ENCODE measurements around the gene CEBPB. TPM values are rescaled to one million over a fixed set of nuclear protein-coding genes. Genes with fewer than 3 reads are reported as not detected.

The CEBPB gene
- total RNA-seq, 1 experiment from 2014 or later = 183 TPM

GRCh38 chr20:50145566-50145965 lies 45.1 kb upstream of the CEBPB start:
- H3K4me3 Mint-ChIP-seq (ENCODE audit: unreplicated experiment) = no peak overlapping the region
- peaks cover 86% of the 10 kb centered on the region for H3K36me3 Mint-ChIP-seq (ENCODE audit: insufficient read depth, unreplicated experiment)
- TF ChIP-seq, protein P1, sequence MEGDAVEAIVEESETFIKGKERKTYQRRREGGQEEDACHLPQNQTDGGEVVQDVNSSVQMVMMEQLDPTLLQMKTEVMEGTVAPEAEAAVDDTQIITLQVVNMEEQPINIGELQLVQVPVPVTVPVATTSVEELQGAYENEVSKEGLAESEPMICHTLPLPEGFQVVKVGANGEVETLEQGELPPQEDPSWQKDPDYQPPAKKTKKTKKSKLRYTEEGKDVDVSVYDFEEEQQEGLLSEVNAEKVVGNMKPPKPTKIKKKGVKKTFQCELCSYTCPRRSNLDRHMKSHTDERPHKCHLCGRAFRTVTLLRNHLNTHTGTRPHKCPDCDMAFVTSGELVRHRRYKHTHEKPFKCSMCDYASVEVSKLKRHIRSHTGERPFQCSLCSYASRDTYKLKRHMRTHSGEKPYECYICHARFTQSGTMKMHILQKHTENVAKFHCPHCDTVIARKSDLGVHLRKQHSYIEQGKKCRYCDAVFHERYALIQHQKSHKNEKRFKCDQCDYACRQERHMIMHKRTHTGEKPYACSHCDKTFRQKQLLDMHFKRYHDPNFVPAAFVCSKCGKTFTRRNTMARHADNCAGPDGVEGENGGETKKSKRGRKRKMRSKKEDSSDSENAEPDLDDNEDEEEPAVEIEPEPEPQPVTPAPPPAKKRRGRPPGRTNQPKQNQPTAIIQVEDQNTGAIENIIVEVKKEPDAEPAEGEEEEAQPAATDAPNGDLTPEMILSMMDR (IDR thresholded peaks at IDR 0.05; ENCODE audit: insufficient read depth in 1 of 2, low read depth in 1 of 2, low read length in 1 of 2, severe bottlenecking in 1 of 2, unreplicated experiment in 1 of 2) = no peak
- no peaks in the 10 kb centered on the region for H3K9me3 Mint-ChIP-seq (ENCODE audit: unreplicated experiment)
- peaks cover 16% of the 10 kb centered on the region for H3K4me1 ChIP-seq
- ChIA-PET CTCF (interaction anchor here (1.9 kb wide), 1 partner anchor 25 kb away, joined by 10 read pairs; no protein-coding TSS in a partner anchor), POLR2A (interaction anchor here (2.1 kb wide), 1 partner anchor 9 kb away, joined by 19 read pairs; the partner anchor contains the start of gene PEDS1)
- H3K27me3 Mint-ChIP-seq (ENCODE audit: insufficient read depth, unreplicated experiment) = no peaks in the 10 kb centered on the region
- intact Hi-C loops (cut with micrococcal nuclease; ENCODE audit: unreplicated experiment) = no loop called here
- peak overlapping the region; percentile 7 for H3K27ac Mint-ChIP-seq (ENCODE audit: unreplicated experiment)
- DNase-seq = no peak
- peaks cover 43% of the 10 kb centered on the region for H3K4me1 Mint-ChIP-seq (ENCODE audit: low read depth, unreplicated experiment)
- BruUV-seq (replicated peaks) = no TSS peak
- no peaks in the 10 kb centered on the region for H3K9me3 ChIP-seq
- H3K36me3 ChIP-seq (ENCODE audit: control insufficient read depth, insufficient read depth, low read length) = peaks cover 26% of the 10 kb centered on the region
- no peak overlapping the region for H3K4me3 ChIP-seq (ENCODE audit: low read depth, low read length)
- no peaks in the 10 kb centered on the region for H3K27me3 ChIP-seq (replicated peaks; ENCODE audit: control insufficient read depth, insufficient read depth, low read length)

DNA sequence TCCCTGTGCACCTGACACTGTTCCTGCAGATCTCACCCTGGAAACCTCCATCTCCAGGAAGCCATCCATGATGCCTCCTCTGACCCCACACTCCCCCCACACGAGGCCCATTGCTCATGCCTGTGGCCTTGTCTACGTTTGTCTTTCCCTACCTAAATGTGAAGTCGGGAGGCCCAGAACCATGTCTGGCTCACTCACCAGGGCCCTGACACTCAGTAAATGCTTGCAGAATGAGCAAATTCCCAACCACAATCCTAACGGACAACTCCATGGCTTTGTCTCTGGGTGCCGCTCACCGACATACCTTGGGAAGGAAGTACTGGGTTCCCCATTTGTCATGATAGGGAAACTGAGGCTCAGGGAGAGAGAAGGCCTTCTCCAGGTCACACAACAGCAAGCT lies 44.4 kb upstream of the CEBPB start:
- Mint-ChIP-seq H3K27me3 (ENCODE audit: insufficient read depth, unreplicated experiment) (no peaks in the 10 kb centered on the region), H3K27ac (ENCODE audit: unreplicated experiment) (peak overlapping the region; percentile 7), H3K4me3 (ENCODE audit: unreplicated experiment) (no peak overlapping the region), H3K36me3 (ENCODE audit: insufficient read depth, unreplicated experiment) (peaks cover 86% of the 10 kb centered on the region), H3K9me3 (ENCODE audit: unreplicated experiment) (no peaks in the 10 kb centered on the region), H3K4me1 (ENCODE audit: low read depth, unreplicated experiment) (peaks cover 48% of the 10 kb centered on the region)
- TF ChIP-seq, protein P1 (IDR thresholded peaks at IDR 0.05; ENCODE audit: insufficient read depth in 1 of 2, low read depth in 1 of 2, low read length in 1 of 2, severe bottlenecking in 1 of 2, unreplicated experiment in 1 of 2) = no peak
- ChIA-PET CTCF (interaction anchor here (0.9 kb wide), 1 partner anchor 12 kb away, joined by 3 read pairs; no protein-coding TSS in a partner anchor), POLR2A (interaction anchor here (0.9 kb wide), 1 partner anchor 20 kb away, joined by 3 read pairs; no protein-coding TSS in a partner anchor)
- Histone ChIP-seq H3K4me1 (peaks cover 22% of the 10 kb centered on the region), H3K27me3 (replicated peaks; ENCODE audit: control insufficient read depth, insufficient read depth, low read length) (no peaks in the 10 kb centered on the region), H3K36me3 (ENCODE audit: control insufficient read depth, insufficient read depth, low read length) (peaks cover 22% of the 10 kb centered on the region), H3K9me3 (no peaks in the 10 kb centered on the region), H3K4me3 (ENCODE audit: low read depth, low read length) (no peak overlapping the region)
- intact Hi-C loops (cut with micrococcal nuclease; ENCODE audit: unreplicated experiment) = no loop called here
- no peak for DNase-seq
- no TSS peak for BruUV-seq (replicated peaks)

DNA sequence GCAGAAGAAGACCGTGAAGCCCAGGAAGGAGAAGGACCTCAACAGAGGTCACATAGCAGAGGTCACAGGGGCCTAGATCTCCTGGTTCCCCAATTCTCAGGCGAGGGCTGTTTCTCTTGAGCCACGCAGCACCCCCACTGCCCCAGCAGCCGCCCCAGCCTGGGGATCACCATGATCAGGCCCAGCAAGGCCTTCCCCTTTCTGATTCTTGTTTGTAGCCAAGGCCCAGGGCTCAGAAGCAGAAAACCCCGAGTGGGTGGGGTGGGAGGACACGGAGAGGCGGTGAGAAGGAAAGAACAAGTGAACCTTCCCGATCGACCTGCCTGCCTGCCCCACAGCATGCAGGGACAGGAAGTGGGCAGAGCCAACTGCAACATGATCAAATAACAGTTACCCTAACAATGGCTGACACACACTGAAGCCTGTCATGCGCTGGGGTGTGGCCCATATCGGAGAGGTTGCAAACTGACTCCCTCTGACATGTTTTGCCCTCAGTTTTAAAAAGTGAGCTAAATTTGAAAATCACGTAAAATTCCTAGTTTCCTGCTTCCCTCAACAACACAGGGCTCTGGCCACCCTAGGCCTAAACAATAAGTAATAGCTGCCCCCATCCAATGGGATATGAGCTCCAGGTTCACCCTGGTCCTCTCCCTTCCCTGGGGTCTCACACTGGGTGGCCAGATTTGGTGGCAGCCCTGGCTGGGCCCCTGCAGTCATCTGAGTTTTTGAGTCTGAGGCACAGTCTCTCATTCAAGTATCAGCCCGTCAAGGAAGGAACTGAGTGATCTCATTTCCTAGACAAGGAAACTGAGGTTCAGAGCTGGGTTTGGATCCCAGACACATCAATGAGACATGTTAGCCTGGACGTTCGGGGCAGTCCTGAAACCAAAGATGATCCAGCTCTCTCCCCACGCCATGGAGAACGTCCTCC lies 43.6 kb upstream of the CEBPB start:
- peak overlapping the region; percentile 7 for H3K27ac Mint-ChIP-seq (ENCODE audit: unreplicated experiment)
- TF ChIP-seq, protein P1 (IDR thresholded peaks at IDR 0.05; ENCODE audit: insufficient read depth in 1 of 2, low read depth in 1 of 2, low read length in 1 of 2, severe bottlenecking in 1 of 2, unreplicated experiment in 1 of 2) = no peak
- H3K4me3 ChIP-seq (ENCODE audit: low read depth, low read length) = no peak overlapping the region
- no peak overlapping the region for H3K4me3 Mint-ChIP-seq (ENCODE audit: unreplicated experiment)
- no peaks in the 10 kb centered on the region for H3K9me3 ChIP-seq
- POLR2A ChIA-PET = interaction anchor here (0.9 to 1.0 kb wide), 2 partner anchors 19 to 23 kb away, joined by 3 to 5 read pairs; no protein-coding TSS in a partner anchor
- peaks cover 53% of the 10 kb centered on the region for H3K4me1 Mint-ChIP-seq (ENCODE audit: low read depth, unreplicated experiment)
- peaks cover 20% of the 10 kb centered on the region for H3K36me3 ChIP-seq (ENCODE audit: control insufficient read depth, insufficient read depth, low read length)
- no peak for DNase-seq
- no peaks in the 10 kb centered on the region for H3K9me3 Mint-ChIP-seq (ENCODE audit: unreplicated experiment)
- intact Hi-C loops (cut with micrococcal nuclease; ENCODE audit: unreplicated experiment) = no loop called here
- peaks cover 86% of the 10 kb centered on the region for H3K36me3 Mint-ChIP-seq (ENCODE audit: insufficient read depth, unreplicated experiment)
- no TSS peak for BruUV-seq (replicated peaks)
- H3K27me3 Mint-ChIP-seq (ENCODE audit: insufficient read depth, unreplicated experiment) = no peaks in the 10 kb centered on the region
- CTCF ChIA-PET = interaction anchor here (0.6 to 1.3 kb wide), 4 partner anchors 13 to 291 kb away, joined by 3 read pairs; no protein-coding TSS in a partner anchor
- H3K4me1 ChIP-seq = peaks cover 30% of the 10 kb centered on the region
- H3K27me3 ChIP-seq (replicated peaks; ENCODE audit: control insufficient read depth, insufficient read depth, low read length) = no peaks in the 10 kb centered on the region

Data from Caco-2 (cell line).